ENCODE data around the gene RGPD3.

The RGPD3 gene

DNA sequence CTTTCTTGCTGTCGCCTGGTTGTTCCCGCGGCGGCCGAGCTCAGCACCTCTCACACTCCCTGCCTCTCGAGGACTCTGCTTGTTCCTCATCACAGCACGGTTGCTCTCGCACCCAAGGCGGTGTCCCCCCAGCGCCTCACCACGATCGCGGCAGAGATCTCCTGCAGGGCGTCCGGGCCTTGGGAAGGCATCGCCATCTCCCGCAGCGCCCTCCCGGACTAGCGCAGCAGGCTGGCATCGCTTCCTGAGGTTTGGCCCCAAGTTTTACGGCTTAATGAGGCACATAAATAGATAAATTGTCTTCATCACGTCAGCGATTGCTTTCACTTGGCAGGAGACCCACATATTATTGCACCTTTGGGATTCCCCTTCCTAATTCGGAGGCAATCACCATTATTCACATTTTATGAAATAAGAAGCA lies 125.4 kb downstream of the RGPD3 start:
- DNase-seq (ENCODE audit: low spot score): no peak

- no peak for DNase-seq (ENCODE audit: low spot score)
Observed at GRCh38 chr2:106341666-106342065, 126.5 kb downstream of the RGPD3 start.

Measured in cerebellar cortex (tissue), 1 donor.